Right ventricle myocardium inferior (tissue), 1 donor: ENCODE results near the gene WNT5A. TPM values are rescaled to one million over a fixed set of nuclear protein-coding genes. Genes with fewer than 3 reads are reported as not detected.

Experiments used
- ATAC-seq: fragments of 200-7000 bp; cut with Tn5 transposase; one replicate; pipeline ENCODE4 v1.9.1; 2020; ENCODE audit warnings: mild to moderate bottlenecking, moderate library complexity
- DNase-seq: peaks from one replicate; pipeline ENCODE4 v3.0.0; 2021; ENCODE audit errors: missing footprints
- intact Hi-C: fragments of 100-400 bp; cut with DNase I; formaldehyde crosslinking; loops from one replicate; pipeline ENCODE4 v1.11.0; 2022
- total RNA-seq: library from RNA; stranded (reverse); fragmentation: NEBNext Ultra II Directional; extraction: Animal tissue kit (Norgen Biotek cat#: 25700); gene quantifications from one replicate; pipeline ENCODE4 v1.2.1, GENCODE V29; 2021
- donor health status: DM: no; HTN: yes; CAD: no; lungs with severe emphysema.

WNT5A gene
- total RNA-seq, 1 donor from 2014 or later = 6.9 TPM

- peak; percentile 81 for DNase-seq
- ATAC-seq = peak; percentile 79
- intact Hi-C loops = loop anchor here (2.0 to 10.0 kb wide), 5 partner anchors 236 to 766 kb away; no protein-coding TSS in a partner anchor
Measured at GRCh38 chr3:55484801-55485791, 2.0 kb downstream of the WNT5A start.

GRCh38 chr3:55484191-55484689 lies 2.9 kb downstream of the WNT5A start:
- intact Hi-C loops = loop anchor here (2.0 to 10.0 kb wide), 5 partner anchors 237 to 767 kb away; no protein-coding TSS in a partner anchor
- ATAC-seq (no peak), DNase-seq (no peak)

- DNase-seq (no peak), ATAC-seq (no peak)
- intact Hi-C loops = loop anchor here (2.0 to 10.0 kb wide), 5 partner anchors 237 to 767 kb away; no protein-coding TSS in a partner anchor
Measured at GRCh38 chr3:55483196-55484095, 3.7 kb downstream of the WNT5A start.

GRCh38 chr3:55482496-55483195 lies 4.5 kb downstream of the WNT5A start:
- intact Hi-C loops = loop anchor here (10.0 kb wide), 2 partner anchors 528 to 628 kb away; no protein-coding TSS in a partner anchor
- DNase-seq (no peak), ATAC-seq (no peak)

- intact Hi-C loops = loop anchor here (10.0 kb wide), 2 partner anchors 527 to 627 kb away; no protein-coding TSS in a partner anchor
Measured at GRCh38 chr3:55481744-55482495, 5.2 kb downstream of the WNT5A start.

GRCh38 chr3:55480911-55481743 lies 6.0 kb downstream of the WNT5A start:
- intact Hi-C loops = loop anchor here (10.0 kb wide), 2 partner anchors 526 to 626 kb away; no protein-coding TSS in a partner anchor

More at GRCh38 chr3:55481744-55482495, 5.2 kb downstream of the WNT5A start:
- ATAC-seq = no peak
- DNase-seq = no peak

GRCh38 chr3:55477306-55478303 lies 9.5 kb downstream of the WNT5A start:
- DNase-seq (no peak), ATAC-seq (no peak)
- intact Hi-C loops = no loop called here

More at GRCh38 chr3:55480911-55481743, 6.0 kb downstream of the WNT5A start:
- ATAC-seq (no peak), DNase-seq (peak; percentile 65)

- DNase-seq = no peak
- ATAC-seq = no peak
- intact Hi-C loops = no loop called here
Measured at GRCh38 chr3:55476515-55476914, 10.6 kb downstream of the WNT5A start.

GRCh38 chr3:55474213-55474632 lies 12.9 kb downstream of the WNT5A start:
- ATAC-seq (no peak), DNase-seq (no peak)
- intact Hi-C loops = no loop called here

- intact Hi-C loops = no loop called here
- ATAC-seq (no peak), DNase-seq (no peak)
Measured at GRCh38 chr3:55473788-55474187, 13.3 kb downstream of the WNT5A start.

- intact Hi-C loops = no loop called here
- ATAC-seq = peak; percentile 97
- DNase-seq = peak; percentile 83
Measured at GRCh38 chr3:55471522-55472280, 15.4 kb downstream of the WNT5A start.

- DNase-seq = no peak
- intact Hi-C loops = no loop called here
- ATAC-seq = no peak
Measured at GRCh38 chr3:55471084-55471483, 16.0 kb downstream of the WNT5A start.

GRCh38 chr3:55469957-55470526 lies 17.1 kb downstream of the WNT5A start:
- ATAC-seq = no peak

GRCh38 chr3:55468251-55468650 lies 18.9 kb downstream of the WNT5A start:
- ATAC-seq (no peak), DNase-seq (no peak)
- intact Hi-C loops = no loop called here

More at GRCh38 chr3:55469957-55470526, 17.1 kb downstream of the WNT5A start:
- intact Hi-C loops = no loop called here
- no peak for DNase-seq
